HCT116 (cell line): ENCODE measurements around the gene CHM. TPM values are rescaled to one million over a fixed set of nuclear protein-coding genes. Genes with fewer than 3 reads are reported as not detected.
"Not testable (repeated sequence)": the region's sequence is repeated elsewhere in the genome, so short reads cannot be mapped to it uniquely, and the experiment has no call there.

Experiments
- ATAC-seq: fragments of 200-7000 bp; cut with Tn5 transposase; 2 replicates; pipeline ENCODE4 v1.9.1; 2020; ENCODE audit warnings: mild to moderate bottlenecking, moderate library complexity
- BruUV-seq: library from RNA; stranded (reverse); fragments of 400-500 nt; replicated peaks from 2 replicates; lab custom pipeline; 2021; lab: Mats Ljungman, UMichigan
- CTCF ChIA-PET: fragments of 300-600 bp; sonication (Branson Sonifier 250); formaldehyde crosslinking; loops from one replicate; lab custom pipeline; 2021; ENCODE audit warnings: antibody characterized with exemption; lab: Charles Lee
- POLR2A ChIA-PET: fragments of 300-600, 350-600 bp; sonication (Branson Sonifier 250); formaldehyde crosslinking; loops from one replicate; lab custom pipeline; 2021; ENCODE audit warnings: antibody characterized with exemption; lab: Charles Lee
- RAD21 ChIA-PET, 2 experiments: fragments of 300-600 bp; sonication (Branson Sonifier 250); formaldehyde crosslinking; loops; one replicate each; lab custom pipeline; 2023; ENCODE audit warnings: low total read pairs in 2 of 2; ENCODE audit not compliant: uncharacterized antibody in 2 of 2, unreplicated experiment in 2 of 2, low non-redundant PET in 1 of 2; lab: Charles Lee
- DNase-seq: peaks from one replicate; pipeline ENCODE4 v3.0.0-alpha.2; 2010; ENCODE audit warnings: low read depth, low spot score
- H2AFZ ChIP-seq: fragments of 200-600 bp; shearing (Covaris generic), sonication (generic); 2 replicates; pipeline ENCODE4 v1.6.1; 2017; ENCODE audit warnings: low read depth, mixed run types, mixed read lengths, antibody characterized with exemption, low read length; ENCODE audit not compliant: poor library complexity, severe bottlenecking
- H3K27ac ChIP-seq: 2 replicates; pipeline ENCODE4 v1.5.1; 2012; ENCODE audit warnings: low read depth, low read length
- H3K27me3 ChIP-seq: fragments of 200-600 bp; sonication (generic); 2 replicates; pipeline ENCODE4 v1.6.1; 2016; ENCODE audit warnings: mixed run types, low read length, mixed read lengths; ENCODE audit not compliant: insufficient read depth
- H3K36me3 ChIP-seq, 2 experiments: fragments of 200-500 bp in 1 of 2; fragments of 200-600 bp in 1 of 2; sonication (Bioruptor generic) in 1 of 2; sonication (generic) in 1 of 2; 2 replicates each; pipeline versions ENCODE4 v1.5.1 to v1.6.1; 2014 to 2016; ENCODE audit warnings: low read length in 2 of 2, inconsistent platforms in 1 of 2, mixed read lengths in 1 of 2, mixed run types in 1 of 2; ENCODE audit not compliant: insufficient read depth in 2 of 2, control insufficient read depth in 1 of 2
- H3K4me1 ChIP-seq, 2 experiments: fragments of 200-600 bp in 1 of 2; sonication (generic) in 1 of 2; 2 replicates each; pipeline versions ENCODE4 v1.5.1 to v1.6.1; 2012 to 2017; ENCODE audit warnings: low read length in 2 of 2, inconsistent platforms in 1 of 2, mild to moderate bottlenecking in 1 of 2, mixed read lengths in 1 of 2, mixed run types in 1 of 2, moderate library complexity in 1 of 2; ENCODE audit not compliant: insufficient read depth in 2 of 2, control insufficient read depth in 1 of 2
- H3K4me2 ChIP-seq: fragments of 200-600 bp; sonication (generic); 2 replicates; pipeline ENCODE4 v1.6.1; 2017; ENCODE audit warnings: mixed run types, low read length, mixed read lengths
- H3K4me3 ChIP-seq, 2 experiments: fragments of 200-600 bp in 1 of 2; sonication (generic) in 1 of 2; replicated peaks in 1 of 2; 2 replicates each; pipeline ENCODE4 v1.5.1; 2011 to 2016; ENCODE audit warnings: low read length in 2 of 2, control low read depth in 1 of 2, low read depth in 1 of 2, mild to moderate bottlenecking in 1 of 2, mixed read lengths in 1 of 2, mixed run types in 1 of 2
- H3K79me2 ChIP-seq: fragments of 200-600 bp; sonication (generic); 2 replicates; pipeline ENCODE4 v1.6.1; 2017; ENCODE audit warnings: mild to moderate bottlenecking, mixed run types, low read length, moderate library complexity, mixed read lengths; ENCODE audit not compliant: insufficient read depth
- H3K9ac ChIP-seq: fragments of 200-600 bp; sonication (generic); 2 replicates; pipeline ENCODE4 v1.6.1; 2016; ENCODE audit warnings: low read length, mixed read lengths
- H3K9me2 ChIP-seq: fragments of 200-600 bp; sonication (generic), shearing (Covaris generic); 2 replicates; pipeline ENCODE4 v1.6.1; 2017; ENCODE audit warnings: mixed run types, mild to moderate bottlenecking, moderate library complexity; ENCODE audit not compliant: insufficient read depth
- H3K9me3 ChIP-seq, 2 experiments: fragments of 200-500 bp in 1 of 2; fragments of 200-600 bp in 1 of 2; sonication (Bioruptor generic) in 1 of 2; sonication (generic) in 1 of 2; 2 replicates each; pipeline ENCODE4 v1.6.1; 2014 to 2017; ENCODE audit warnings: low read length in 2 of 2, mixed read lengths in 2 of 2, inconsistent platforms in 1 of 2, low read depth in 1 of 2, mild to moderate bottlenecking in 1 of 2, mixed run types in 1 of 2, moderate library complexity in 1 of 2; ENCODE audit not compliant: control insufficient read depth in 1 of 2, insufficient read depth in 1 of 2
- H4K20me1 ChIP-seq: fragments of 200-600 bp; sonication (generic), shearing (Covaris generic); 2 replicates; pipeline ENCODE4 v1.6.1; 2017; ENCODE audit warnings: mixed run types, mild to moderate bottlenecking, moderate library complexity; ENCODE audit not compliant: insufficient read depth
- ATF3 ChIP-seq: IDR thresholded peaks from 2 replicates; pipeline ENCODE4 v1.6.1; 2012
- EGR1 ChIP-seq: IDR thresholded peaks from 2 replicates; pipeline ENCODE4 v1.6.1; 2012; ENCODE audit warnings: low read depth
- ELF1 ChIP-seq: IDR thresholded peaks from 2 replicates; pipeline ENCODE4 v1.6.1; 2012; ENCODE audit warnings: low read depth, borderline replicate concordance
- RAD21 ChIP-seq: IDR thresholded peaks from 2 replicates; pipeline ENCODE4 v1.6.1; 2012; ENCODE audit warnings: low read depth, mild to moderate bottlenecking
- SP1 ChIP-seq: IDR thresholded peaks from 2 replicates; pipeline ENCODE4 v1.6.1; 2012; ENCODE audit warnings: low read depth
- ZBTB33 ChIP-seq: IDR thresholded peaks from 2 replicates; pipeline ENCODE4 v1.6.1; 2011; ENCODE audit warnings: mild to moderate bottlenecking, low read length, moderate library complexity; ENCODE audit not compliant: insufficient replicate concordance; ENCODE audit errors: extremely low read depth
- ZNF274 ChIP-seq: fragments of 200-500 bp; sonication (Bioruptor generic); IDR thresholded peaks from 2 replicates; pipeline ENCODE4 v1.6.1; 2014; ENCODE audit warnings: mild to moderate bottlenecking, low read depth, low read length, inconsistent platforms
- intact Hi-C: fragments of 100-400 bp; cut with micrococcal nuclease; formaldehyde crosslinking; loops from 2 replicates; pipeline ENCODE4 v1.10.0; 2022
- total RNA-seq: library from RNA; stranded (reverse); gene quantifications from one replicate; pipeline ENCODE4 v1.2.1, GENCODE V29; 2021; ENCODE audit not compliant: unreplicated experiment

Gene CHM
- total RNA-seq, 1 experiment from 2014 or later = 17.1 TPM

DNA sequence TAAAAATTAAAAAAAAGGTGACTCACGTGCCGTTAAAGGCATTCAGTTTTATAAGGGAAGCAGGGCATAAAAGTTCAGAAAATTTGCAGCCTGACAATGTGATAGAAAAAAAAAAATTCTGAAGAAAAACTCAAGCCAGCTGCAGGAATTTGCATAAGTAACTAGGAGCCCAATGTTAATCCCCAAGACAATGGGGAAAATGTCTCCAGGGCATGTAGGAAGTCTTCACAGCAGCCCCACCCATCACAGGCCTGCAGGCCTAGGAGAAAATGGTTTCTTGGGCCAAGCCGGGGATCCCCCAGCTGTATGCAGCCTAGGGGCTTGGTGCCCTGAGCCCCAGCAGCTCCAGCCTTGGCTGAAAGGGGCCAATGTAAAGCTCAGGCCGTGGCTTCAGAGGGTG, 31.2 kb downstream of the CHM start:
- no peaks in the 10 kb centered on the region for H3K9me3 ChIP-seq
- DNase-seq (no peak), ATAC-seq (no peak)
- H3K9me2 ChIP-seq = no peaks in the 10 kb centered on the region
- no peak overlapping the region for H3K4me3 ChIP-seq
- H4K20me1 ChIP-seq = no peaks in the 10 kb centered on the region
- no peak overlapping the region for H3K27ac ChIP-seq
- no peak overlapping the region for H3K4me2 ChIP-seq
- H2AFZ ChIP-seq = no peak overlapping the region
- H3K4me1 ChIP-seq = no peaks in the 10 kb centered on the region
- H3K9ac ChIP-seq = no peak overlapping the region
- BruUV-seq = no TSS peak
- H3K36me3 ChIP-seq = no peaks in the 10 kb centered on the region
- TF ChIP-seq ZNF274 = no peak
- TF ChIP-seq SP1 = no peak
- TF ChIP-seq RAD21 = no peak
- no peak for TF ChIP-seq ATF3
- TF ChIP-seq EGR1 = no peak
- no peak for TF ChIP-seq ELF1
- no peak for TF ChIP-seq ZBTB33
- TF ChIP-seq, all 23 proteins: peak for 0
- intact Hi-C loops = no loop called here
- H3K27me3 ChIP-seq = no peaks in the 10 kb centered on the region
- RAD21 ChIA-PET = no interaction called here
- H3K79me2 ChIP-seq = no peaks in the 10 kb centered on the region
- CTCF ChIA-PET = no interaction called here
- POLR2A ChIA-PET = no interaction called here

DNA sequence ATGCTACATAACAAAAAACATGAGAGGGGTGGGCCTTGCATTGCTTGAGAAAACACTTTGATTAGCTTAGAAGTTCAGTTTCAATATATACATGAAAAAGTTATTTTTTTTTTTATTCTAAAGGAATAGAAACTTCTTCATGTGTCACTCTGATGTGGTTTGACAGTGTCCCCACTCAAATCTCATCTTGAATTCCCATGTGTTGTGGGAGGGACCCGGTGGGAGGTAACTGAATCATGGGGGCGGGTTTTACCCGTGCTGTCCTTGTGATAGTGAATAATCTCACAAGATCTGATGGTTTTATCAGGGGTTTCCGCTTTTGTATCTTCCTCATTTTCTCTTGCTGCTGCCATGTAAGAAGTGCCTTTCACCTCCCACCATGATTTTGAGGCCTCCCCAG, 32.4 kb downstream of the CHM start:
- RAD21 ChIA-PET, POLR2A ChIA-PET: not testable (repeated sequence)

More for the DNA sequence above, 32.4 kb downstream of the CHM start:
- H3K4me3 ChIP-seq, BruUV-seq, H3K27me3 ChIP-seq, ATAC-seq, H3K4me1 ChIP-seq, H3K27ac ChIP-seq, H3K36me3 ChIP-seq, H4K20me1 ChIP-seq, intact Hi-C loops, H2AFZ ChIP-seq, DNase-seq, H3K9me3 ChIP-seq, H3K9ac ChIP-seq, H3K9me2 ChIP-seq, CTCF ChIA-PET, H3K79me2 ChIP-seq, H3K4me2 ChIP-seq: not testable (repeated sequence)
